Activated CD4-positive, alpha-beta T cell treated with anti-CD3 and anti-CD28 coated beads for 36 hours (primary cell): ENCODE data around the gene NAT8L. TPM values are rescaled to one million over a fixed set of nuclear protein-coding genes. Genes with fewer than 3 reads are reported as not detected.

Experiments used
- ATAC-seq: fragments of 200-7000 bp; cut with Tn5 transposase; one replicate; pipeline ENCODE4 v1.10.0; 2021; ENCODE audit warnings: mild to moderate bottlenecking, moderate library complexity
- CTCF ChIA-PET: fragments of 350-600 bp; sonication (Branson Sonifier 250); formaldehyde crosslinking; loops from one replicate; lab custom pipeline; 2021; ENCODE audit warnings: antibody characterized with exemption; lab: Charles Lee
- POLR2A ChIA-PET: fragments of 350-600 bp; sonication (Branson Sonifier 250); formaldehyde crosslinking; loops from one replicate; lab custom pipeline; 2021; ENCODE audit warnings: antibody characterized with exemption, inconsistent platforms; lab: Charles Lee
- DNase-seq: peaks from one replicate; pipeline ENCODE4 v3.0.0-alpha.2; 2020
- H3K27ac Mint-ChIP-seq: one replicate; pipeline ENCODE4 v1.8.0; 2021; ENCODE audit warnings: mixed read lengths
- H3K27me3 Mint-ChIP-seq: one replicate; pipeline ENCODE4 v1.8.0; 2021; ENCODE audit warnings: mixed read lengths
- H3K36me3 Mint-ChIP-seq: one replicate; pipeline ENCODE4 v1.8.0; 2021; ENCODE audit warnings: low read depth, mixed read lengths
- H3K4me1 Mint-ChIP-seq: one replicate; pipeline ENCODE4 v1.8.0; 2021; ENCODE audit warnings: mixed read lengths
- H3K4me3 Mint-ChIP-seq: one replicate; pipeline ENCODE4 v1.8.0; 2021; ENCODE audit warnings: mild to moderate bottlenecking, moderate library complexity, mixed read lengths
- H3K9me3 Mint-ChIP-seq: one replicate; pipeline ENCODE4 v1.8.0; 2021; ENCODE audit warnings: low read depth, mixed read lengths
- intact Hi-C, 2 experiments: fragments of 100-400 bp; cut with DNase I in 1 of 2; cut with micrococcal nuclease in 1 of 2; formaldehyde crosslinking; loops; one replicate each; pipeline versions ENCODE4 v1.14.2 to v1.15.1; 2022 to 2024; cut with DNase I, micrococcal nuclease
- total RNA-seq, 2 experiments: library from RNA; stranded (reverse); gene quantifications; one replicate each; pipeline ENCODE4 v1.2.3, GENCODE V29; 2021

Gene NAT8L
- total RNA-seq, 2 experiments from 2014 or later: 0.39 to 0.55 TPM

GRCh38 chr4:2072971-2073807, 14.1 kb downstream of the NAT8L start:
- Mint-ChIP-seq H3K9me3 (no peaks in the 10 kb centered on the region), H3K4me3 (no peak overlapping the region), H3K36me3 (no peaks in the 10 kb centered on the region), H3K4me1 (no peaks in the 10 kb centered on the region), H3K27ac (no peak overlapping the region), H3K27me3 (no peaks in the 10 kb centered on the region)
- CTCF ChIA-PET: interaction anchor here (0.7 kb wide), 1 partner anchor 9 kb away, joined by 3 read pairs; no protein-coding TSS in a partner anchor
- intact Hi-C loops: no loop called here
- POLR2A ChIA-PET: no interaction called here
- ATAC-seq (no peak), DNase-seq (no peak)

- CTCF ChIA-PET: no interaction called here
- Mint-ChIP-seq H3K27me3 (no peaks in the 10 kb centered on the region), H3K36me3 (no peaks in the 10 kb centered on the region), H3K4me3 (no peak overlapping the region), H3K9me3 (no peaks in the 10 kb centered on the region), H3K4me1 (no peaks in the 10 kb centered on the region), H3K27ac (no peak overlapping the region)
- ATAC-seq (no peak), DNase-seq (no peak)
- POLR2A ChIA-PET: no interaction called here
- intact Hi-C loops: no loop called here
These were observed 14.8 kb downstream of the NAT8L start for GRCh38 chr4:2073808-2074481.

- no peaks in the 10 kb centered on the region for H3K36me3 Mint-ChIP-seq
- POLR2A ChIA-PET: no interaction called here
These were observed 15.5 kb downstream of the NAT8L start for GRCh38 chr4:2074588-2074987.

GRCh38 chr4:2075171-2075986, 16.3 kb downstream of the NAT8L start:
- DNase-seq: no peak
- ChIA-PET POLR2A (no interaction called here), CTCF (no interaction called here)
- intact Hi-C loops: no loop called here
- Mint-ChIP-seq H3K36me3 (no peaks in the 10 kb centered on the region), H3K27me3 (no peaks in the 10 kb centered on the region), H3K4me3 (no peak overlapping the region), H3K4me1 (no peaks in the 10 kb centered on the region), H3K9me3 (no peaks in the 10 kb centered on the region), H3K27ac (no peak overlapping the region)
- ATAC-seq: no peak

More at GRCh38 chr4:2074588-2074987, 15.5 kb downstream of the NAT8L start:
- no peaks in the 10 kb centered on the region for H3K4me1 Mint-ChIP-seq
- no peak overlapping the region for H3K27ac Mint-ChIP-seq
- no peak overlapping the region for H3K4me3 Mint-ChIP-seq
- CTCF ChIA-PET: no interaction called here
- no peaks in the 10 kb centered on the region for H3K27me3 Mint-ChIP-seq
- H3K9me3 Mint-ChIP-seq: no peaks in the 10 kb centered on the region
- ATAC-seq: no peak
- DNase-seq: no peak
- intact Hi-C loops: no loop called here

GRCh38 chr4:2075987-2076907, 17.1 kb downstream of the NAT8L start:
- no peaks in the 10 kb centered on the region for H3K4me1 Mint-ChIP-seq
- H3K27ac Mint-ChIP-seq: no peak overlapping the region
- ChIA-PET CTCF (no interaction called here), POLR2A (interaction anchor here (0.6 kb wide), 1 partner anchor 63 kb away, joined by 3 read pairs; no protein-coding TSS in a partner anchor)
- H3K4me3 Mint-ChIP-seq: no peak overlapping the region
- intact Hi-C loops: no loop called here
- DNase-seq (no peak), ATAC-seq (no peak)
- no peaks in the 10 kb centered on the region for H3K36me3 Mint-ChIP-seq
- no peaks in the 10 kb centered on the region for H3K27me3 Mint-ChIP-seq
- H3K9me3 Mint-ChIP-seq: no peaks in the 10 kb centered on the region

GRCh38 chr4:2076908-2077536, 17.9 kb downstream of the NAT8L start:
- intact Hi-C loops: no loop called here

GRCh38 chr4:2077537-2078460, 18.7 kb downstream of the NAT8L start:
- ATAC-seq (no peak), DNase-seq (no peak)
- H3K27ac Mint-ChIP-seq: no peak overlapping the region
- no peaks in the 10 kb centered on the region for H3K27me3 Mint-ChIP-seq
- POLR2A ChIA-PET: no interaction called here
- H3K4me1 Mint-ChIP-seq: no peaks in the 10 kb centered on the region
- intact Hi-C loops: no loop called here
- no peaks in the 10 kb centered on the region for H3K9me3 Mint-ChIP-seq
- no peak overlapping the region for H3K4me3 Mint-ChIP-seq
- H3K36me3 Mint-ChIP-seq: no peaks in the 10 kb centered on the region
- CTCF ChIA-PET: no interaction called here

More at GRCh38 chr4:2076908-2077536, 17.9 kb downstream of the NAT8L start:
- ATAC-seq (no peak), DNase-seq (no peak)
- Mint-ChIP-seq H3K9me3 (no peaks in the 10 kb centered on the region), H3K4me1 (no peaks in the 10 kb centered on the region), H3K27me3 (no peaks in the 10 kb centered on the region), H3K36me3 (no peaks in the 10 kb centered on the region), H3K27ac (no peak overlapping the region), H3K4me3 (no peak overlapping the region)
- ChIA-PET CTCF (no interaction called here), POLR2A (interaction anchor here (0.6 kb wide), 1 partner anchor 64 kb away, joined by 3 read pairs; no protein-coding TSS in a partner anchor)

GRCh38 chr4:2078584-2078983, 19.5 kb downstream of the NAT8L start:
- no peak for DNase-seq
- Mint-ChIP-seq H3K9me3 (no peaks in the 10 kb centered on the region), H3K4me3 (no peak overlapping the region), H3K27ac (no peak overlapping the region), H3K36me3 (no peaks in the 10 kb centered on the region), H3K4me1 (no peaks in the 10 kb centered on the region), H3K27me3 (no peaks in the 10 kb centered on the region)
- POLR2A ChIA-PET: no interaction called here
- CTCF ChIA-PET: no interaction called here
- intact Hi-C loops: no loop called here
- ATAC-seq: no peak

GRCh38 chr4:2079006-2079405, 19.9 kb downstream of the NAT8L start:
- DNase-seq (no peak), ATAC-seq (no peak)
- H3K4me3 Mint-ChIP-seq: no peak overlapping the region
- H3K4me1 Mint-ChIP-seq: no peaks in the 10 kb centered on the region
- POLR2A ChIA-PET: no interaction called here
- intact Hi-C loops: no loop called here
- H3K27me3 Mint-ChIP-seq: no peaks in the 10 kb centered on the region
- H3K36me3 Mint-ChIP-seq: no peaks in the 10 kb centered on the region
- H3K27ac Mint-ChIP-seq: no peak overlapping the region
- CTCF ChIA-PET: no interaction called here
- H3K9me3 Mint-ChIP-seq: no peaks in the 10 kb centered on the region

- no peak overlapping the region for H3K27ac Mint-ChIP-seq
- no peaks in the 10 kb centered on the region for H3K27me3 Mint-ChIP-seq
- H3K36me3 Mint-ChIP-seq: no peaks in the 10 kb centered on the region
- ChIA-PET CTCF (no interaction called here), POLR2A (no interaction called here)
- intact Hi-C loops: no loop called here
- no peaks in the 10 kb centered on the region for H3K4me1 Mint-ChIP-seq
- H3K4me3 Mint-ChIP-seq: no peak overlapping the region
- no peaks in the 10 kb centered on the region for H3K9me3 Mint-ChIP-seq
- ATAC-seq (no peak), DNase-seq (no peak)
These were observed 20.8 kb downstream of the NAT8L start for GRCh38 chr4:2079926-2080325.
